T-helper 1 cell treated with Interleukin-12 subunit alpha and Interleukin-12 subunit beta and Interleukin-4 antibody, amounts not matched to agents 30 μg/mL and 1 μg/mL, for 36 hours (primary cell): ENCODE results near the gene DNAH7.
"Not testable (repeated sequence)": the region's sequence is repeated elsewhere in the genome, so short reads cannot be mapped to it uniquely, and the experiment has no call there.

ENCODE experiments used
- H3K27ac Mint-ChIP-seq: one replicate; pipeline ENCODE4 v1.8.0; 2021; ENCODE audit warnings: mild to moderate bottlenecking, mixed read lengths
- H3K27me3 Mint-ChIP-seq: one replicate; pipeline ENCODE4 v1.8.0; 2021; ENCODE audit warnings: low read depth, mixed read lengths
- H3K36me3 Mint-ChIP-seq: one replicate; pipeline ENCODE4 v1.8.0; 2021; ENCODE audit warnings: low read depth, mixed read lengths
- H3K4me1 Mint-ChIP-seq: one replicate; pipeline ENCODE4 v1.8.0; 2021; ENCODE audit warnings: low read depth, mixed read lengths
- H3K4me3 Mint-ChIP-seq: one replicate; pipeline ENCODE4 v1.8.0; 2021; ENCODE audit warnings: mild to moderate bottlenecking, moderate library complexity, mixed read lengths
- H3K9me3 Mint-ChIP-seq: one replicate; pipeline ENCODE4 v1.8.0; 2021; ENCODE audit warnings: mixed read lengths

DNAH7 gene

GRCh38 chr2:195700480-195700879 lies 368.2 kb downstream of the DNAH7 start:
- H3K36me3 Mint-ChIP-seq, result peaks cover 30% of the 10 kb centered on the region
- H3K4me1 Mint-ChIP-seq, result peaks cover 6% of the 10 kb centered on the region
- H3K27me3 Mint-ChIP-seq, result no peaks in the 10 kb centered on the region
- no peak overlapping the region for H3K27ac Mint-ChIP-seq
- H3K4me3 Mint-ChIP-seq, result no peak overlapping the region
- H3K9me3 Mint-ChIP-seq, result peaks cover 21% of the 10 kb centered on the region

- Mint-ChIP-seq H3K36me3 (peaks cover 42% of the 10 kb centered on the region), H3K27ac (no peak overlapping the region), H3K9me3 (peaks cover 33% of the 10 kb centered on the region), H3K27me3 (no peaks in the 10 kb centered on the region), H3K4me1 (peaks cover 15% of the 10 kb centered on the region), H3K4me3 (no peak overlapping the region)
These were observed 370.9 kb downstream of the DNAH7 start for GRCh38 chr2:195697681-195698220.

- Mint-ChIP-seq H3K27me3 (no peaks in the 10 kb centered on the region), H3K9me3 (peaks cover 41% of the 10 kb centered on the region), H3K4me1 (peaks cover 25% of the 10 kb centered on the region), H3K27ac (no peak overlapping the region), H3K36me3 (peaks cover 49% of the 10 kb centered on the region), H3K4me3 (no peak overlapping the region)
These were observed 372.6 kb downstream of the DNAH7 start for GRCh38 chr2:195696012-195696411.

GRCh38 chr2:195695002-195695631 lies 373.5 kb downstream of the DNAH7 start:
- H3K27me3 Mint-ChIP-seq, result no peaks in the 10 kb centered on the region
- H3K27ac Mint-ChIP-seq, result no peak overlapping the region
- peaks cover 25% of the 10 kb centered on the region for H3K4me1 Mint-ChIP-seq
- no peak overlapping the region for H3K4me3 Mint-ChIP-seq
- H3K36me3 Mint-ChIP-seq, result peaks cover 51% of the 10 kb centered on the region
- peaks cover 41% of the 10 kb centered on the region for H3K9me3 Mint-ChIP-seq

GRCh38 chr2:195694553-195694952 lies 374.1 kb downstream of the DNAH7 start:
- Mint-ChIP-seq H3K27me3 (no peaks in the 10 kb centered on the region), H3K9me3 (peaks cover 39% of the 10 kb centered on the region), H3K27ac (no peak overlapping the region), H3K4me1 (peaks cover 25% of the 10 kb centered on the region), H3K36me3 (peaks cover 48% of the 10 kb centered on the region), H3K4me3 (no peak overlapping the region)

- Mint-ChIP-seq H3K9me3 (peaks cover 36% of the 10 kb centered on the region), H3K4me1 (peaks cover 19% of the 10 kb centered on the region), H3K36me3 (peaks cover 39% of the 10 kb centered on the region)
- not testable (repeated sequence) for H3K4me3 Mint-ChIP-seq, H3K27me3 Mint-ChIP-seq, H3K27ac Mint-ChIP-seq
These were observed 376.1 kb downstream of the DNAH7 start for GRCh38 chr2:195692531-195692930.
